Globus pallidus (tissue), 1 donor: Measurements from ENCODE around the gene CD302.
"Not testable (repeated sequence)": the region's sequence is repeated elsewhere in the genome, so short reads cannot be mapped to it uniquely, and the experiment has no call there.

ENCODE experiments used
- DNase-seq: peaks from one replicate; pipeline ENCODE4 v3.0.0-alpha.2; 2015; ENCODE audit warnings: low spot score

The CD302 gene

GRCh38 chr2:159748089-159748488, 49.9 kb downstream of the CD302 start:
- DNase-seq = no peak

- not testable (repeated sequence) for DNase-seq
Measured at GRCh38 chr2:159745237-159745636, 52.8 kb downstream of the CD302 start.

- DNase-seq = no peak
Measured at GRCh38 chr2:159744363-159744762, 53.6 kb downstream of the CD302 start.

- no peak for DNase-seq
Measured at GRCh38 chr2:159742846-159743245, 55.2 kb downstream of the CD302 start.

GRCh38 chr2:159738509-159739390, 59.3 kb downstream of the CD302 start:
- DNase-seq = no peak

GRCh38 chr2:159737917-159738296, 60.1 kb downstream of the CD302 start:
- DNase-seq = no peak

- DNase-seq = no peak
Measured at GRCh38 chr2:159737292-159737916, 60.6 kb downstream of the CD302 start.

GRCh38 chr2:159736048-159736447, 62.0 kb downstream of the CD302 start:
- DNase-seq = no peak

- DNase-seq = no peak
Measured at GRCh38 chr2:159735648-159736047, 62.4 kb downstream of the CD302 start.

GRCh38 chr2:159728629-159729028, 69.4 kb downstream of the CD302 start:
- DNase-seq = no peak

GRCh38 chr2:159725713-159726112, 72.3 kb downstream of the CD302 start:
- no peak for DNase-seq

- DNase-seq = not testable (repeated sequence)
Measured at GRCh38 chr2:159724795-159725572, 73.0 kb downstream of the CD302 start.

GRCh38 chr2:159722580-159722979, 75.4 kb downstream of the CD302 start:
- DNase-seq = no peak

GRCh38 chr2:159720676-159721075, 77.3 kb downstream of the CD302 start:
- no peak for DNase-seq
